HFFc6 (cell line): ENCODE measurements around the gene COL23A1. TPM values are rescaled to one million over a fixed set of nuclear protein-coding genes. Genes with fewer than 3 reads are reported as not detected.
A peak's percentile ranks its signal among the peaks of the same experiment; 100 is the strongest.

ENCODE experiments used
- DNase-seq: peaks from one replicate; pipeline ENCODE4 v3.0.0-alpha.2; 2018
- H3K27ac Mint-ChIP-seq: 2 replicates; pipeline ENCODE4 v1.8.0; 2020; ENCODE audit warnings: mild to moderate bottlenecking, mixed read lengths
- H3K27me3 Mint-ChIP-seq: 2 replicates; pipeline ENCODE4 v1.8.0; 2021; ENCODE audit warnings: mild to moderate bottlenecking, moderate library complexity, mixed read lengths; ENCODE audit not compliant: insufficient read depth
- H3K36me3 Mint-ChIP-seq: 2 replicates; pipeline ENCODE4 v1.8.0; 2021; ENCODE audit warnings: low read depth, mixed read lengths
- H3K4me1 Mint-ChIP-seq: 2 replicates; pipeline ENCODE4 v1.8.0; 2020; ENCODE audit warnings: low read depth, mixed read lengths
- H3K4me3 Mint-ChIP-seq: 2 replicates; pipeline ENCODE4 v1.8.0; 2020; ENCODE audit warnings: mild to moderate bottlenecking, moderate library complexity, mixed read lengths
- H3K9me3 Mint-ChIP-seq: 2 replicates; pipeline ENCODE4 v1.8.0; 2020; ENCODE audit warnings: mild to moderate bottlenecking, mixed read lengths
- total RNA-seq, 6 experiments: library from RNA; stranded (reverse); fragmentation: NEBNext Ultra II Directional; extraction: Animal tissue kit (Norgen Biotek cat#: 25700); gene quantifications; 2 replicates in 1 of 6; 3 replicates in 5 of 6; pipeline ENCODE4 v1.2.3, GENCODE V29; 2021
- TF ChIP-seq, protein P1 (sequence below): fragments of 200-600 bp; sonication (generic); IDR thresholded peaks from 2 replicates; pipeline ENCODE4 v1.5.0; 2021; ENCODE audit warnings: antibody characterized with exemption, mild to moderate bottlenecking

The COL23A1 gene
- total RNA-seq, 6 experiments from 2014 or later, result not detected

DNA sequence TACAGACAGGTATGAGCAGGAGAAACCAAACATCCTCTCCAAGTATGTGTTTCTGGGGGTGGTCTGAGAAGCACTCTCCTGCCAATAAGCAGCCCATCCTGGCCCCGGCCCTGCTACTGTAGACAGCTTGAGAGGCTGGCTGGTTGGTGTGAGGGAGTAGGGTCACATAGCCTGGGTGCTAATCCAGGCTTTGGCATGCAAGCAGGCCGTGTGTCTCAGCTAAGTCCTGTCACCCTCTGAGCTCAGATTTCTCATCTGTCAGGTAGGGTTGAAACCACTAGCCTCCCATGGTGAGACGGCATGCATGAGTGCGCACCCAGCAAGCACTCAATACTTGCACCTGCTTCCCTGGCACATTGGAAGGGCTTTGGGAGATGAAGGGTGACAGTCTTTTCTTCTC, 307.8 kb downstream of the COL23A1 start:
- TF ChIP-seq, protein P1, sequence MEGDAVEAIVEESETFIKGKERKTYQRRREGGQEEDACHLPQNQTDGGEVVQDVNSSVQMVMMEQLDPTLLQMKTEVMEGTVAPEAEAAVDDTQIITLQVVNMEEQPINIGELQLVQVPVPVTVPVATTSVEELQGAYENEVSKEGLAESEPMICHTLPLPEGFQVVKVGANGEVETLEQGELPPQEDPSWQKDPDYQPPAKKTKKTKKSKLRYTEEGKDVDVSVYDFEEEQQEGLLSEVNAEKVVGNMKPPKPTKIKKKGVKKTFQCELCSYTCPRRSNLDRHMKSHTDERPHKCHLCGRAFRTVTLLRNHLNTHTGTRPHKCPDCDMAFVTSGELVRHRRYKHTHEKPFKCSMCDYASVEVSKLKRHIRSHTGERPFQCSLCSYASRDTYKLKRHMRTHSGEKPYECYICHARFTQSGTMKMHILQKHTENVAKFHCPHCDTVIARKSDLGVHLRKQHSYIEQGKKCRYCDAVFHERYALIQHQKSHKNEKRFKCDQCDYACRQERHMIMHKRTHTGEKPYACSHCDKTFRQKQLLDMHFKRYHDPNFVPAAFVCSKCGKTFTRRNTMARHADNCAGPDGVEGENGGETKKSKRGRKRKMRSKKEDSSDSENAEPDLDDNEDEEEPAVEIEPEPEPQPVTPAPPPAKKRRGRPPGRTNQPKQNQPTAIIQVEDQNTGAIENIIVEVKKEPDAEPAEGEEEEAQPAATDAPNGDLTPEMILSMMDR, result no peak
- peaks cover 11% of the 10 kb centered on the region for H3K36me3 Mint-ChIP-seq
- peaks cover 7% of the 10 kb centered on the region; the same call in 1 of the 2 replicates for H3K4me1 Mint-ChIP-seq
- H3K4me3 Mint-ChIP-seq, result no peak overlapping the region
- peaks cover 13% of the 10 kb centered on the region for H3K9me3 Mint-ChIP-seq
- DNase-seq, result no peak
- peaks cover 17% of the 10 kb centered on the region for H3K27me3 Mint-ChIP-seq
- H3K27ac Mint-ChIP-seq, result no peak overlapping the region

DNA sequence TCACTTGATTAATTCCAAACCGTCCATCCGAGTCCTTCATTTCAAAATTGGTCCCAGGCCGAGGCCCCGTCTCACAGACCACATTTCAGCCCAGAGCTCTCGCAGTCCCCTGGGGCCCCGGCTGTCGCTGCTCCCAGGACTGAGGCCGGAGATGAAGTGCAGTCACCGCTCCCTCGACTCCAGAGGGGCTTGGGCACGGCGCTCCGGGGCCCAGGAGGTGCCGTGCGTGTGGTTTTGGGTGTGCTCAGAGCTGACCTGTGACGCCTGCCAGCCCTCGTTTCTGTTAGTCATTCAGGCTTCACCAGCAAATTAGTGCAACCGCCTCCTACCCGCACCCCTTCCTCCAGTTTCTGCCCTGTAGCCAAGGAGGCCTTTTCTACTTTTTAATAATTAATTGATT, 308.9 kb downstream of the COL23A1 start:
- peaks cover 17% of the 10 kb centered on the region for H3K27me3 Mint-ChIP-seq
- H3K36me3 Mint-ChIP-seq, result peaks cover 11% of the 10 kb centered on the region
- H3K4me3 Mint-ChIP-seq, result no peak overlapping the region
- DNase-seq, result no peak
- H3K27ac Mint-ChIP-seq, result no peak overlapping the region
- H3K4me1 Mint-ChIP-seq, result peaks cover 7% of the 10 kb centered on the region; the same call in 1 of the 2 replicates
- TF ChIP-seq, protein P1, result no peak
- H3K9me3 Mint-ChIP-seq, result peaks cover 13% of the 10 kb centered on the region

DNA sequence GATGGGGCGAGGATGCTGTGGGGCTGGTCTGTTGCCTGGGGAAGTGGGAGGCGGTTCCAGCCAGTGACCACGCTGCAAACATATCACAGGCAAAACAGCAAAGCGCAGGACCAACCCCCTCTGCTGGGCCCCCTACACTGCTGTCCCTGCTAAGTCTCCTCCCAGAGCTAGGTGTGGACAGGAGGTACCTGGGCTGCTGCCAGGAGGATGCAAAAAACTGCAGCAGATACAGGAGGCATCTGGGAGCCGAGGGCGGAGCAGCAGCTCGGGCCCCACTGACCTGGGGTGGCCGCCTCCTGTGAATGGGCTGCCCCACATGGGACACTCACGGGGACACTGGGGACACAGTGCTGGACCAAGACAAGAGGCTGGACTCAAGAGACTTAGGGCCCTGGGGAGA, 309.6 kb downstream of the COL23A1 start:
- no peak for DNase-seq
- H3K9me3 Mint-ChIP-seq, result peaks cover 20% of the 10 kb centered on the region
- peaks cover 21% of the 10 kb centered on the region for H3K27me3 Mint-ChIP-seq
- no peak overlapping the region for H3K27ac Mint-ChIP-seq
- no peak overlapping the region for H3K4me3 Mint-ChIP-seq
- H3K36me3 Mint-ChIP-seq, result peaks cover 18% of the 10 kb centered on the region
- peaks cover 7% of the 10 kb centered on the region; the same call in 1 of the 2 replicates for H3K4me1 Mint-ChIP-seq
- TF ChIP-seq, protein P1, result no peak

DNA sequence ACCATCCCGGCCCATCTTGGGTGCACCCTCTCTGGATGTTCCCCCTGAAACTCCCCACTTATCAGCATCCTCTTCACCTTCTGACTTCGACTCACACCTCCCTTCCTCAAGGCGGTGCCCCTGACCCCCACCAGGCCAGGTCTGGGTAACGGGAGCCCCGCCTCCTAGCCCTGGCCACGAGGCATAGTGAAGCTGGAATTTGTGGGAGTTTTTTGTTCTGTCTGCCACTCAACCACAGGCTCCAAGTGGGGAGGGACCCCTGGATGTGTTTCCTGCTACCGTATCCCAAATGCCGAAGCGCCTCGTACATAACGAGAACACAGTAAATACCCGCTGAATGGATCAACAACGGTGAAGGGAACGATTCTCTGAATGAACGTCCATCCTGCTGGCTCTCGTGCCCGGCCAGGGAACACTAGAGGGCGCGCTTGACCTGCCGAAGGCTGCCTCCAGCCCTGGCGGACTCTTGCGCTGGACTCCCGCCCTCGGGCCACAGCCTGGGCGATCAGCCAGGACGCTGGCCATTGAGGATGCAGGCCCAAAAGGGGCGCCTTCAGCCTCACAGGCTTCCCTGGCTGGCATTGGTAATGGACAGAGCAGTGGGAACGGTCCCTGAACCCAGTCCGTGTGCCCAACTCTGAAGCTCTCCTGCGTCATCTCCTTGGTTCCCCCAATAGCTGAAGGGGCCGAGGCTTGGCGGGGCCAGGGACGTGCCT, 310.3 kb downstream of the COL23A1 start:
- peaks cover 20% of the 10 kb centered on the region for H3K36me3 Mint-ChIP-seq
- H3K4me1 Mint-ChIP-seq, result peaks cover 7% of the 10 kb centered on the region; the same call in 1 of the 2 replicates
- DNase-seq, result peak; percentile 41
- TF ChIP-seq, protein P1, result peak; percentile 87
- no peak overlapping the region for H3K27ac Mint-ChIP-seq
- H3K27me3 Mint-ChIP-seq, result peaks cover 25% of the 10 kb centered on the region
- peaks cover 23% of the 10 kb centered on the region for H3K9me3 Mint-ChIP-seq
- 0 out of 2 replicates have a peak overlapping the region, but pooled peaks have one; percentile 13 for H3K4me3 Mint-ChIP-seq

DNA sequence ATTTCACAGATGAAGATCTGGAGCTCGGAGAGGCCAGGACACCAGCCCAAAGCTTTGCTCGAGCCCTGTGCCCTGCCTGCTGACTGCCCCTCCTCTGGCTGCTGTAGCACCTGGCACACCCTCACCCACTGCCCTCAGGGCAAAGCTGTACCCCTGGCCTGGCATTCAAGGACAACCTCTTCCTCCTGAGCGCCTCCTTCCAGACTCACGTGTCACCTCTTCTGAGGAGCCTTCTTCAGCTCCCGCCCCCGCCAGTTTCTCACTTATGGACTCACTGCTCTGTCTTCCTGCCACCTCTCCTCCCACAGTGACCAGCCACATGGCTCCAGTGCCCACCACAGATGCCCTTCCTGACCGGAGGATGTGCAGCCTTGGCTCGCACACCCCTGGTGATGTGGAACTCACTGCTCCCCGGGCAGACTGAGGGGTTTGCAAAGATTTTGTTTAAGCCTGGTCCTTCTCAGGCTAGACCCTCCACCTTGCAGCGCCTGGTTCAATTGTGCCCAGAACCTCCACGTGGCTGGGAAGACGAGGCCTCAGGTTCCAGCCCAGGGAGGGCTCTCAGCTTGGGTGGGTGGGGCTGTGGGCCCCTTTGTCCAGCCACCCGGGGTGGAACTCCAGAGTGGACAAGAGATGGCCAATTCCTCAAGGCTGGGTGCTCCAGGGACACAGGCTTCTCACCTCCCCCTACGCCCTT, 311.0 kb downstream of the COL23A1 start:
- TF ChIP-seq, protein P1, result no peak
- no peak overlapping the region for H3K4me3 Mint-ChIP-seq
- H3K4me1 Mint-ChIP-seq, result peaks cover 7% of the 10 kb centered on the region; the same call in 1 of the 2 replicates
- no peak for DNase-seq
- peaks cover 22% of the 10 kb centered on the region for H3K9me3 Mint-ChIP-seq
- no peak overlapping the region for H3K27ac Mint-ChIP-seq
- H3K27me3 Mint-ChIP-seq, result peaks cover 25% of the 10 kb centered on the region
- peaks cover 20% of the 10 kb centered on the region for H3K36me3 Mint-ChIP-seq
